Mucosa of descending colon (tissue), 3 donors: ENCODE data around the gene MYBPC3. TPM values are rescaled to one million over a fixed set of nuclear protein-coding genes. Genes with fewer than 3 reads are reported as not detected.

Experiments
- ATAC-seq: fragments of 200-7000 bp; cut with Tn5 transposase; one replicate; pipeline ENCODE4 v1.9.1; 2020; ENCODE audit warnings: mild to moderate bottlenecking, moderate library complexity
- DNase-seq, 3 donors: peaks; one replicate each; pipeline ENCODE4 v3.0.0-alpha.2; 2020
- H3K36me3 ChIP-seq: fragments of 200-600 bp; one replicate; pipeline ENCODE4 v1.8.0; 2021; ENCODE audit warnings: low read depth, mild to moderate bottlenecking
- H3K4me1 ChIP-seq: fragments of 200-600 bp; one replicate; pipeline ENCODE4 v1.8.0; 2021; ENCODE audit warnings: low read depth, mild to moderate bottlenecking
- H3K4me3 ChIP-seq: fragments of 200-600 bp; one replicate; pipeline ENCODE4 v1.8.0; 2021; ENCODE audit warnings: mild to moderate bottlenecking
- H3K9me3 ChIP-seq: fragments of 200-600 bp; one replicate; pipeline ENCODE4 v1.8.0; 2021; ENCODE audit warnings: mild to moderate bottlenecking
- intact Hi-C, 2 donors: fragments of 100-400 bp; cut with DNase I in 1 of 2; cut with micrococcal nuclease in 1 of 2; formaldehyde crosslinking; loops; one replicate each; pipeline versions ENCODE4 v1.11.0 to v1.11.1; 2022; cut with DNase I, micrococcal nuclease
- total RNA-seq, 3 donors: library from RNA; stranded (reverse); fragmentation: NEBNext Ultra II Directional in 2 of 3; extraction: Animal tissue kit (Norgen Biotek cat#: 25700) in 2 of 3; gene quantifications; one replicate each; pipeline versions ENCODE4 v1.2.1 to v1.2.4, GENCODE V29; 2021 to 2023
- TF ChIP-seq, protein P1 (sequence below): fragments of 200-600 bp; IDR thresholded peaks from one replicate; pipeline ENCODE4 v1.8.0; 2022; ENCODE audit warnings: antibody characterized with exemption, mild to moderate bottlenecking
- donor health status: DM: no; HTN: no; CAD: no; lungs with moderate emphysema.
- donor health status: DM: no; HTN: no; CAD: no.
- donor health status: DM: no; HTN: yes; CAD: no.

Gene MYBPC3
- total RNA-seq, 3 donors from 2014 or later, result 0.06 to 1.1 (median 0.09) TPM

DNA sequence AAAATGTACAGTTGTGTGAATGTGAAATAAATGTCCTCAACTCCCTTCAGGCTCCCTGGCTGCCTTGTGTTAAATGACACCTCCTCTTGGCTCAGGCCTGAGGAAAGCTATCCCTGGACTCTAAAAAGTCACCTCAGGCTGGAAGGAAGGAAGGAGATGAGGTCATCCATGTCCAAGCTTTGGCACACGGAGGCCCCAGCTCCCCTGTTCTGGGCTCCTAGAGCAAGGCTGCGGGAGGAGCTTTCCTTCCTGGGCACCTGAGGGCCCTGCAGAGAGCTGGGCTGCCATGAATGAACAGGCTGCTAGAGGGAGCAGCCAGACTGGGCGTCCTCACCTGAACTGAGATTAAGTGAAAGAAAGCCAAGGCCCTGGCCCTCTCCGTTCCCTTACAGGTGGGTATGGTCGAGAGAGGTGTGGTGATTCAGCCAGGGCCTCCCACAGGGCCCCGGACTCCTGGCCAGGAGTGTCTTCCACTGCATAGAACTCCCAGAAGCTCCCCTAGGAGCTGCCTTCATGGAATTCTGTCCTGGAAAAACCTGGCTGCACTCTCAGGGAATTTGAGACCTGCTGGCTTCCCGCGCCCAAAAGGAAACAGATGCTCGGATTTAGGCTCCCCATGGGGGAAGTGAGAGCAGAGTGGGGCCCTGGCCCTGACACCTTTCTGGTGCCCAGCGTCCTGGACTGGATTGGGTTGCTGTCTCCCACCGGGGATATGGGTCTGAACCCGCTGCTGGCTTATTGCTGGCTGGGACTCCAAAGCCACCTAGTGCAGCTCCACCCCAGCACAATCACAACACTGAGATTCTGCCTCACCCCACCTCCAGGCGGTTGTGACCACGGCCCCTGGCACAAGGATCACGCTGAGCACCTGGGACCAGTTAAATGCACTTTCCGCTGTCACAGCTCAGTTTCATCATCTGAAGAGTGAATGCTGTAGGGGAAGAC is 22.2 kb downstream of the MYBPC3 start:
- intact Hi-C loops, result no loop called here
- Histone ChIP-seq H3K36me3 (peaks cover 4% of the 10 kb centered on the region), H3K4me1 (peaks cover 9% of the 10 kb centered on the region), H3K9me3 (no peaks in the 10 kb centered on the region), H3K4me3 (no peak overlapping the region)
- ATAC-seq (no peak), DNase-seq (no peak)
- TF ChIP-seq, protein P1, sequence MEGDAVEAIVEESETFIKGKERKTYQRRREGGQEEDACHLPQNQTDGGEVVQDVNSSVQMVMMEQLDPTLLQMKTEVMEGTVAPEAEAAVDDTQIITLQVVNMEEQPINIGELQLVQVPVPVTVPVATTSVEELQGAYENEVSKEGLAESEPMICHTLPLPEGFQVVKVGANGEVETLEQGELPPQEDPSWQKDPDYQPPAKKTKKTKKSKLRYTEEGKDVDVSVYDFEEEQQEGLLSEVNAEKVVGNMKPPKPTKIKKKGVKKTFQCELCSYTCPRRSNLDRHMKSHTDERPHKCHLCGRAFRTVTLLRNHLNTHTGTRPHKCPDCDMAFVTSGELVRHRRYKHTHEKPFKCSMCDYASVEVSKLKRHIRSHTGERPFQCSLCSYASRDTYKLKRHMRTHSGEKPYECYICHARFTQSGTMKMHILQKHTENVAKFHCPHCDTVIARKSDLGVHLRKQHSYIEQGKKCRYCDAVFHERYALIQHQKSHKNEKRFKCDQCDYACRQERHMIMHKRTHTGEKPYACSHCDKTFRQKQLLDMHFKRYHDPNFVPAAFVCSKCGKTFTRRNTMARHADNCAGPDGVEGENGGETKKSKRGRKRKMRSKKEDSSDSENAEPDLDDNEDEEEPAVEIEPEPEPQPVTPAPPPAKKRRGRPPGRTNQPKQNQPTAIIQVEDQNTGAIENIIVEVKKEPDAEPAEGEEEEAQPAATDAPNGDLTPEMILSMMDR, result no peak

DNA sequence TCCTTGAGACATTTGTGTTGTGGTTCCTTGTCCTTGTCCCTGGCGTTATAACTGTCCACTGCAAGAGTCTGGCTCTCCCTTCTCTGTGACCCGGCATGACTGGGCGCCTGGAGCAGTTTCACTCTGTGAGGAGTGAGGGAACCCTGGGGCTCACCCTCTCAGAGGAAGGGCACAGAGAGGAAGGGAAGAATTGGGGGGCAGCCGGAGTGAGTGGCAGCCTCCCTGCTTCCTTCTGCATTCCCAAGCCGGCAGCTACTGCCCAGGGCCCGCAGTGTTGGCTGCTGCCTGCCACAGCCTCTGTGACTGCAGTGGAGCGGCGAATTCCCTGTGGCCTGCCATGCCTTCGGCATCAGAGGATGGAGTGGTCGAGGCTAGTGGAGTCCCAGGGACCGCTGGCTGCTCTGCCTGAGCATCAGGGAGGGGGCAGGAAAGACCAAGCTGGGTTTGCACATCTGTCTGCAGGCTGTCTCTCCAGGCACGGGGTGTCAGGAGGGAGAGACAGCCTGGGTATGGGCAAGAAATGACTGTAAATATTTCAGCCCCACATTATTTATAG is 23.0 kb downstream of the MYBPC3 start:
- TF ChIP-seq, protein P1, result no peak
- intact Hi-C loops, result no loop called here
- ATAC-seq, result no peak
- H3K4me3 ChIP-seq, result no peak overlapping the region
- DNase-seq, result no peak
- H3K36me3 ChIP-seq, result peaks cover 4% of the 10 kb centered on the region
- no peaks in the 10 kb centered on the region for H3K9me3 ChIP-seq
- peaks cover 9% of the 10 kb centered on the region for H3K4me1 ChIP-seq

DNA sequence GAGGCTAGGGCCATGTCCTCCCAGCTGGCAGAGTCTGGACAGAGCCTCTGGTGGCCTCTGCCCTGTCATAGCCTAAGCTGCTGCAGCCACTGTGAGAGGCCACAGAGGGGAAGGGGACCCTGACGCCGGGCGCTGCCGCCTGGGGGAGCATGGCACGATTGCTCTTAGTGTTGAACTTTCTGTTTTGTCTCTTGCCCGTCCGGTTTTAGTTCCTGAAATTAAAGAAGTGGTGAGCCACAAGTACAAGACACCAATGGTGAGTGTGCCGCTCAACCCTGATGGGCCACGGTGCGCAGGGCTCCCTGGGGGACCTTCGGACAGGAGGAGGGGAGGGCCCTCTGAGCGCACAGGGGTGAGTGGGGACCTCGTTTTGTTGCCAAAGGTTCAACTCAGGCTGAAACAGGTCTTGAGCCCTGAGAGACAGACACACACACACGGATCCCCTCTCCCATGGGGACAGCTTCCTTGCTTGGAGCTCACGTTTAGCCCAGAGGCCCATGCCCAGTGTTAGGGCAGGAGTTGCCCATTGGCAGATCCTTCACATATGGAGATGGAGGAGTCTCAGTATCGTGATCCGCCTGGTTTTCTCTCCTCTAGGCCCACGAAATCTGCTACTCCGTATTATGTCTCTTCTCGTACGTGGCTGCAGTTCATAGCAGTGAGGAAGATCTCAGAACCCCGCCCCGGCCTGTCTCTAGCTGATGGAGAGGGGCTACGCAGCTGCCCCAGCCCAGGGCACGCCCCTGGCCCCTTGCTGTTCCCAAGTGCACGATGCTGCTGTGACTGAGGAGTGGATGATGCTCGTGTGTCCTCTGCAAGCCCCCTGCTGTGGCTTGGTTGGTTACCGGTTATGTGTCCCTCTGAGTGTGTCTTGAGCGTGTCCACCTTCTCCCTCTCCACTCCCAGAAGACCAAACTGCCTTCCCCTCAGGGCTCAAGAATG is 23.8 kb downstream of the MYBPC3 start:
- Histone ChIP-seq H3K36me3 (peaks cover 4% of the 10 kb centered on the region), H3K4me3 (no peak overlapping the region), H3K4me1 (peaks cover 9% of the 10 kb centered on the region), H3K9me3 (no peaks in the 10 kb centered on the region)
- DNase-seq (no peak), ATAC-seq (no peak)
- intact Hi-C loops, result no loop called here
- TF ChIP-seq, protein P1, result no peak

DNA sequence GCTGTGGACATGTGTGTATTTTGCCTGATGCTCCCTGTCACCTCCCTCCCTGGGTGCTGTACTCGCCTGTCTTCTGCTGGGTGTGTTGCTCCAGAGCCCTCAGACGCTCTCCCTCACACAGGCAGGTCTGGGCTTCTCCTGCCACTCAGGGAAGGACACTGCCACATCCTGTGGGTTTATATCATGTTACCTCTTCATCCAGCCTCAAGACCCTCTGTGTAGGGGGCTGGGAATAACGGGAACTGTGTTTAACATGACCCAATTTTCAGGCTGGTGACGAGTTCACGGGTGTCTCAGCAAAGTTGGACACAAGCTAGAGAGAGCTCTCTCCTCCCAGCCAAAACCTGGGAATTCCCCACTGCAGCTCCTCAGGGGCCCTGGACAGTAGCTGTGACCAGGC is 24.6 kb downstream of the MYBPC3 start:
- TF ChIP-seq, protein P1, result no peak
- DNase-seq, result no peak
- peaks cover 9% of the 10 kb centered on the region for H3K4me1 ChIP-seq
- intact Hi-C loops, result no loop called here
- peaks cover 4% of the 10 kb centered on the region for H3K36me3 ChIP-seq
- no peak overlapping the region for H3K4me3 ChIP-seq
- no peaks in the 10 kb centered on the region for H3K9me3 ChIP-seq
- no peak for ATAC-seq

DNA sequence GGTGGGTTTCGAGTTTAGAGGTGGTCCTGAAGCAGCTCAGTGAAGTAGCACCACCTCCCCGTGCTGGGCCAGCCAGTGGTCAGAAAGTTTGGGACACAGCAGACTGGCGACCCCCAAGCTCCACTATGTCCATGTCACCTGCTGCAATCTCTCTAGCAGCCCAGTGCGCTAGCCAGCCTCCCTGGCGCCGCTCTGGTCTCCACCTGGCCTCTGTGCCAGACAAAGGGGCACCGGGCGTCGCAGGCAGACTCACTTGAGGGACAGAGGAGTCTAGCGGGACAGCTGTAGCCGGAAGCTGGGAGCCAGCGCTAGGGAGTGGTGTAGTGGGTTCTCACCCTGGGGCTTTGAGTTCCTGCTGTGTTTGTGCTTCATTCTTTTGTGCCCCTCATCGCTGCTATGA is 25.5 kb downstream of the MYBPC3 start:
- Histone ChIP-seq H3K4me1 (peaks cover 8% of the 10 kb centered on the region), H3K4me3 (no peak overlapping the region), H3K9me3 (no peaks in the 10 kb centered on the region), H3K36me3 (peaks cover 4% of the 10 kb centered on the region)
- intact Hi-C loops, result no loop called here
- ATAC-seq (no peak), DNase-seq (no peak)
- TF ChIP-seq, protein P1, result no peak
